ENCODE measurements around the gene PTH1R. TPM values are rescaled to one million over a fixed set of nuclear protein-coding genes. Genes with fewer than 3 reads are reported as not detected.

Gene PTH1R
- polyA plus RNA-seq, 1 experiment = 2.1 TPM

DNA sequence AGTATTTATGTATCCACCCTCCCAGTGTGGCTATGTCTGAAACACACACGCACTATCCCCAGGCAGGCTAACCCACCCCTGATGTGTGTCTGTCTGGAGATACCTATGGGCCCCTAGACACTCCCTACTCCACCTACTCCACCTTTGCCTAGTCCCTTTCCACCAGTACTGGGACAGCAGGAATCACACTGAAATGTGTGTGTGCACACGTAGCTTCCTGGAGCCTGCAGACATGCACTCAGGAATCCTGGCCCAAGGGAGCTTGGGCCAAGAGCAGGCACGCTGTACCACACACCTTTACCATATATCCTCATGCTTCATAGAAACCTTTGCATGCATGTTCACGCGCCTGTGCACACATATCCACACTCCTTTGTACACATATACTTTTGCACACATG, 6.9 kb upstream of the PTH1R start:
- TF ChIP-seq, protein P1, sequence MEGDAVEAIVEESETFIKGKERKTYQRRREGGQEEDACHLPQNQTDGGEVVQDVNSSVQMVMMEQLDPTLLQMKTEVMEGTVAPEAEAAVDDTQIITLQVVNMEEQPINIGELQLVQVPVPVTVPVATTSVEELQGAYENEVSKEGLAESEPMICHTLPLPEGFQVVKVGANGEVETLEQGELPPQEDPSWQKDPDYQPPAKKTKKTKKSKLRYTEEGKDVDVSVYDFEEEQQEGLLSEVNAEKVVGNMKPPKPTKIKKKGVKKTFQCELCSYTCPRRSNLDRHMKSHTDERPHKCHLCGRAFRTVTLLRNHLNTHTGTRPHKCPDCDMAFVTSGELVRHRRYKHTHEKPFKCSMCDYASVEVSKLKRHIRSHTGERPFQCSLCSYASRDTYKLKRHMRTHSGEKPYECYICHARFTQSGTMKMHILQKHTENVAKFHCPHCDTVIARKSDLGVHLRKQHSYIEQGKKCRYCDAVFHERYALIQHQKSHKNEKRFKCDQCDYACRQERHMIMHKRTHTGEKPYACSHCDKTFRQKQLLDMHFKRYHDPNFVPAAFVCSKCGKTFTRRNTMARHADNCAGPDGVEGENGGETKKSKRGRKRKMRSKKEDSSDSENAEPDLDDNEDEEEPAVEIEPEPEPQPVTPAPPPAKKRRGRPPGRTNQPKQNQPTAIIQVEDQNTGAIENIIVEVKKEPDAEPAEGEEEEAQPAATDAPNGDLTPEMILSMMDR (IDR thresholded peaks at IDR 0.05; ENCODE audit: insufficient read depth, low read depth, low read length) = no peak
- Histone ChIP-seq H3K27me3 (ENCODE audit: control insufficient read depth, insufficient read depth, low read length) (peaks cover 12% of the 10 kb centered on the region), H3K36me3 (ENCODE audit: control insufficient read depth, insufficient read depth, low read length) (no peaks in the 10 kb centered on the region), H3K4me3 (ENCODE audit: low read depth, low read length) (no peak overlapping the region)
- no peak for DNase-seq (ENCODE audit: low read depth)
- ChIA-PET POLR2A (no interaction called here), CTCF (interaction anchor here (1.1 to 2.7 kb wide), 3 partner anchors 25 to 397 kb away, joined by 3 to 17 read pairs (median 3); no protein-coding TSS in a partner anchor)

- Histone ChIP-seq H3K36me3 (ENCODE audit: control insufficient read depth, insufficient read depth, low read length) (no peaks in the 10 kb centered on the region), H3K27me3 (ENCODE audit: control insufficient read depth, insufficient read depth, low read length) (peaks cover 12% of the 10 kb centered on the region), H3K4me3 (ENCODE audit: low read depth, low read length) (no peak overlapping the region)
- ChIA-PET CTCF (interaction anchor here (0.7 to 2.7 kb wide), 4 partner anchors 14 to 396 kb away, joined by 3 to 17 read pairs (median 3); no protein-coding TSS in a partner anchor), POLR2A (no interaction called here)
- TF ChIP-seq, protein P1 (IDR thresholded peaks at IDR 0.05; ENCODE audit: insufficient read depth, low read depth, low read length) = no peak
- no peak for DNase-seq (ENCODE audit: low read depth)
Measured at GRCh38 chr3:46871222-46871621, 6.3 kb upstream of the PTH1R start.

GRCh38 chr3:46873521-46873920, 4.0 kb upstream of the PTH1R start:
- H3K27me3 ChIP-seq (ENCODE audit: control insufficient read depth, insufficient read depth, low read length) = peaks cover 12% of the 10 kb centered on the region
- no peak for DNase-seq (ENCODE audit: low read depth)
- H3K4me3 ChIP-seq (ENCODE audit: low read depth, low read length) = no peak overlapping the region
- POLR2A ChIA-PET = no interaction called here
- CTCF ChIA-PET = interaction anchor here (0.9 to 1.7 kb wide), 6 partner anchors 7 to 168 kb away, joined by 3 to 7 read pairs (median 4); no protein-coding TSS in a partner anchor
- TF ChIP-seq, protein P1 (IDR thresholded peaks at IDR 0.05; ENCODE audit: insufficient read depth, low read depth, low read length) = no peak
- H3K36me3 ChIP-seq (ENCODE audit: control insufficient read depth, insufficient read depth, low read length) = no peaks in the 10 kb centered on the region

GRCh38 chr3:46874430-46874829, 3.1 kb upstream of the PTH1R start:
- DNase-seq (ENCODE audit: low read depth) = no peak
- H3K27me3 ChIP-seq (ENCODE audit: control insufficient read depth, insufficient read depth, low read length) = peaks cover 10% of the 10 kb centered on the region
- H3K4me3 ChIP-seq (ENCODE audit: low read depth, low read length) = no peak overlapping the region
- ChIA-PET POLR2A (interaction anchor here (0.6 kb wide), 1 partner anchor 178 kb away, joined by 3 read pairs; no protein-coding TSS in a partner anchor), CTCF (interaction anchor here (1.6 to 6.4 kb wide), 3 partner anchors 8 to 35 kb away, joined by 6 to 62 read pairs (median 7); no protein-coding TSS in a partner anchor)
- TF ChIP-seq, protein P1 (IDR thresholded peaks at IDR 0.05; ENCODE audit: insufficient read depth, low read depth, low read length) = no peak
- no peaks in the 10 kb centered on the region for H3K36me3 ChIP-seq (ENCODE audit: control insufficient read depth, insufficient read depth, low read length)

GRCh38 chr3:46875560-46875959, 2.0 kb upstream of the PTH1R start:
- no peak for DNase-seq (ENCODE audit: low read depth)
- ChIA-PET CTCF (interaction anchor here (6.4 to 6.7 kb wide), 2 partner anchors 9 to 20 kb away, joined by 24 to 62 read pairs; no protein-coding TSS in a partner anchor), POLR2A (no interaction called here)
- H3K27me3 ChIP-seq (ENCODE audit: control insufficient read depth, insufficient read depth, low read length) = peaks cover 9% of the 10 kb centered on the region
- H3K36me3 ChIP-seq (ENCODE audit: control insufficient read depth, insufficient read depth, low read length) = no peaks in the 10 kb centered on the region
- TF ChIP-seq, protein P1 (IDR thresholded peaks at IDR 0.05; ENCODE audit: insufficient read depth, low read depth, low read length) = no peak
- H3K4me3 ChIP-seq (ENCODE audit: low read depth, low read length) = no peak overlapping the region
